Right lobe of liver (tissue), 6 donors: ENCODE results near the gene SUSD6. TPM values are rescaled to one million over a fixed set of nuclear protein-coding genes. Genes with fewer than 3 reads are reported as not detected.
"Not testable (repeated sequence)": the region's sequence is repeated elsewhere in the genome, so short reads cannot be mapped to it uniquely, and the experiment has no call there.

Experiments used
- ATAC-seq, 4 donors: fragments of 200-7000 bp; cut with Tn5 transposase; one replicate each; pipeline ENCODE4 v1.9.1; 2020; ENCODE audit warnings: mild to moderate bottlenecking in 4 of 4, moderate library complexity in 4 of 4
- DNase-seq, 3 donors: peaks; one replicate each; pipeline ENCODE4 v3.0.0-alpha.2; 2020
- H3K27ac ChIP-seq, 3 donors: fragments of 200-600 bp; one replicate each; pipeline ENCODE4 v1.8.0; 2022
- H3K27me3 ChIP-seq, 2 donors: fragments of 200-600 bp; one replicate each; pipeline ENCODE4 v1.8.0; 2022
- H3K36me3 ChIP-seq, 4 donors: fragments of 200-600 bp; sonication (generic) in 1 of 4; one replicate each; pipeline versions ENCODE4 v1.5.1 to v1.8.0; 2017 to 2022; ENCODE audit warnings: control low read depth in 1 of 4
- H3K4me1 ChIP-seq, 4 donors: fragments of 200-600 bp; sonication (generic) in 1 of 4; one replicate each; pipeline versions ENCODE4 v1.5.1 to v1.8.0; 2017 to 2022; ENCODE audit warnings: control low read depth in 1 of 4
- H3K4me3 ChIP-seq, 3 donors: fragments of 200-600 bp; one replicate each; pipeline ENCODE4 v1.8.0; 2022
- H3K9me3 ChIP-seq, 4 donors: fragments of 200-600 bp; sonication (generic) in 1 of 4; one replicate each; pipeline versions ENCODE4 v1.5.1 to v1.8.0; 2017 to 2022; ENCODE audit warnings: control low read depth in 1 of 4
- CTCF ChIP-seq, 4 donors: fragments of 200-600 bp in 3 of 4; fragments of 450-650 bp in 1 of 4; IDR thresholded peaks; one replicate each; pipeline versions ENCODE4 v1.5.1 to v1.8.0; 2016 to 2022; ENCODE audit warnings: antibody characterized with exemption in 4 of 4, mild to moderate bottlenecking in 2 of 4
- POLR2A ChIP-seq: fragments of 450-650 bp; IDR thresholded peaks from one replicate; pipeline ENCODE4 v1.6.1; 2017; ENCODE audit warnings: antibody characterized with exemption, mild to moderate bottlenecking
- WGBS: methylation state at CpG from one replicate; pipeline ENCODE4 v1.1.6; 2018; ENCODE audit warnings: low coverage, low lambda C conversion rate; ENCODE audit not compliant: insufficient coverage; ENCODE audit errors: missing lambda C conversion rate; 5-methylcytosine and 5-hydroxymethylcytosine counted together
- intact Hi-C, 2 donors: fragments of 100-400 bp; cut with DNase I; formaldehyde crosslinking; loops; one replicate each; pipeline versions ENCODE4 v1.11.2 to v1.14.1; 2022
- total RNA-seq, 6 experiments: library from RNA; depleted of rRNA in 2 of 6; stranded (reverse); fragments of >200 nt in 2 of 6; fragmentation: NEBNext Ultra II Directional in 3 of 6; extraction: Animal tissue kit (Norgen Biotek cat#: 25700) in 3 of 6; gene quantifications; one replicate each; pipeline versions ENCODE4 v1.1.0 to v1.2.4, GENCODE V29; 2016 to 2023
- donor health status: DM: no; HTN: yes; CAD: no.
- donor health status: DM: no; HTN: no; CAD: no.
- donor health status: DM: no; HTN: no; CAD: no.
- donor health status: DM: no; HTN: yes; CAD: no.
- donor health status: DM: no; HTN: yes; CAD: no.

The SUSD6 gene
- total RNA-seq, 6 experiments from 2014 or later, result 9.6 to 17.4 (median 12.5) TPM

GRCh38 chr14:69695322-69696203 is 84.2 kb downstream of the SUSD6 start:
- 22% methylated on average over 1 of the region's 6 CpGs for WGBS
- ATAC-seq, result peak; percentile 51 to 55 (median 52)

GRCh38 chr14:69696204-69696527 is 84.8 kb downstream of the SUSD6 start:
- intact Hi-C loops, result no loop called here
- H3K4me3 ChIP-seq, result no peak overlapping the region
- ATAC-seq (no peak), DNase-seq (no peak)
- H3K36me3 ChIP-seq, result no peaks in the 10 kb centered on the region
- H3K4me1 ChIP-seq, result peaks cover 0 to 53% (median 15%) of the 10 kb centered on the region in 4 donors
- TF ChIP-seq POLR2A, result no peak
- no peak for TF ChIP-seq CTCF (IDR thresholded peaks at IDR 0.05)
- no peak overlapping the region for H3K27ac ChIP-seq
- no peaks in the 10 kb centered on the region for H3K27me3 ChIP-seq
- no peaks in the 10 kb centered on the region for H3K9me3 ChIP-seq

More at GRCh38 chr14:69695322-69696203, 84.2 kb downstream of the SUSD6 start:
- Histone ChIP-seq H3K9me3 (no peaks in the 10 kb centered on the region), H3K27ac (no peak overlapping the region), H3K4me1 (peaks cover 0 to 53% (median 15%) of the 10 kb centered on the region in 4 donors), H3K4me3 (no peak overlapping the region), H3K36me3 (no peaks in the 10 kb centered on the region), H3K27me3 (no peaks in the 10 kb centered on the region)
- TF ChIP-seq POLR2A, result no peak
- TF ChIP-seq CTCF (IDR thresholded peaks at IDR 0.05), result no peak
- intact Hi-C loops, result no loop called here
- DNase-seq, result peak in 1 of 3 donors; percentile 49

- intact Hi-C loops, result no loop called here
- TF ChIP-seq CTCF (IDR thresholded peaks at IDR 0.05) (no peak), POLR2A (no peak)
- no peak overlapping the region for H3K27ac ChIP-seq
- DNase-seq (no peak), ATAC-seq (no peak)
- H3K4me3 ChIP-seq, result no peak overlapping the region
- H3K36me3 ChIP-seq, result no peaks in the 10 kb centered on the region
- H3K27me3 ChIP-seq, result no peaks in the 10 kb centered on the region
- WGBS, result 68% methylated on average over 8 of the region's 8 CpGs
- no peaks in the 10 kb centered on the region for H3K9me3 ChIP-seq
- peaks cover 0 to 53% (median 15%) of the 10 kb centered on the region in 4 donors for H3K4me1 ChIP-seq
These were observed 85.5 kb downstream of the SUSD6 start for GRCh38 chr14:69696633-69697557.

- DNase-seq, result no peak
- no peak for ATAC-seq
- Histone ChIP-seq H3K9me3 (no peaks in the 10 kb centered on the region), H3K27ac (no peak overlapping the region), H3K27me3 (no peaks in the 10 kb centered on the region), H3K4me1 (peaks cover 0 to 50% (median 7%) of the 10 kb centered on the region in 4 donors), H3K4me3 (no peak overlapping the region), H3K36me3 (no peaks in the 10 kb centered on the region)
- TF ChIP-seq POLR2A, result no peak
- no peak for TF ChIP-seq CTCF (IDR thresholded peaks at IDR 0.05)
- WGBS, result 97% methylated on average over 3 of the region's 3 CpGs
- intact Hi-C loops, result no loop called here
These were observed 87.2 kb downstream of the SUSD6 start for GRCh38 chr14:69698572-69698971.

GRCh38 chr14:69699243-69699642 is 87.8 kb downstream of the SUSD6 start:
- WGBS, result no CpG with 5 or more reads among the region's 6 CpGs
- DNase-seq, ATAC-seq, H3K27me3 ChIP-seq, H3K4me3 ChIP-seq, intact Hi-C loops, H3K27ac ChIP-seq, H3K9me3 ChIP-seq, H3K36me3 ChIP-seq: not testable (repeated sequence)
- peaks cover 0 to 47% (median 10%) of the 10 kb centered on the region in 4 donors for H3K4me1 ChIP-seq
